K562 (cell line): Measurements from ENCODE around the gene TYW5. TPM values are rescaled to one million over a fixed set of nuclear protein-coding genes. Genes with fewer than 3 reads are reported as not detected.

Experiments
- CBX3 ChIP-seq, 2 experiments: IDR thresholded peaks; 1 replicate in 1 of 2; 2 replicates in 1 of 2; pipeline ENCODE4 v1.6.1; 2012; ENCODE audit warnings: inconsistent platforms in 2 of 2, low read length in 2 of 2, borderline replicate concordance in 1 of 2, control low read depth in 1 of 2
- CREB3L1 ChIP-seq: fragments of 450-650 bp; IDR thresholded peaks from 2 replicates; pipeline ENCODE4 v1.6.1; 2014; ENCODE audit warnings: low read depth, mild to moderate bottlenecking, moderate library complexity, borderline replicate concordance
- DIDO1 ChIP-seq: fragments of 450-650 bp; IDR thresholded peaks from 2 replicates; pipeline ENCODE4 v1.6.1; 2016; ENCODE audit warnings: low read depth, missing biosample characterization, missing genetic modification characterization
- FOSL1 ChIP-seq: fragments of 200-800 bp; sonication (Bioruptor generic); conservative IDR thresholded peaks from 2 replicates; pipeline ENCODE4 v1.6.1; 2016; ENCODE audit warnings: missing genetic modification characterization, missing compliant biosample characterization
- HDAC2 ChIP-seq: fragments of 450-650 bp; IDR thresholded peaks from 2 replicates; pipeline ENCODE4 v1.6.1; 2016; ENCODE audit warnings: mild to moderate bottlenecking
- KLF13 ChIP-seq: fragments of 450-650 bp; IDR thresholded peaks from 2 replicates; pipeline ENCODE4 v1.6.1; 2016; ENCODE audit warnings: missing genetic modification characterization, low read depth, mild to moderate bottlenecking, missing compliant biosample characterization, moderate library complexity, borderline replicate concordance
- MAZ ChIP-seq, 2 experiments: fragments of 450-650 bp in 1 of 2; sonication (generic) in 1 of 2; formaldehyde crosslinking; IDR thresholded peaks in 1 of 2; conservative IDR thresholded peaks in 1 of 2; 2 replicates each; pipeline versions ENCODE4 v1.4.0 to v1.5.0; 2020; ENCODE audit warnings: mild to moderate bottlenecking in 1 of 2, missing genetic modification reagents in 1 of 2
- RNF219 ChIP-seq: fragments of 250-450 bp; sonication (Bioruptor Pico); IDR thresholded peaks from 2 replicates; pipeline ENCODE4 v1.5.0; 2022; ENCODE audit warnings: mild to moderate bottlenecking
- SOX6 ChIP-seq: fragments of 450-650 bp; IDR thresholded peaks from 2 replicates; pipeline ENCODE4 v1.6.1; 2014; ENCODE audit warnings: mild to moderate bottlenecking
- TFAM ChIP-seq: fragments of 250-450 bp; sonication (Bioruptor Pico); conservative IDR thresholded peaks from 2 replicates; pipeline ENCODE4 v1.5.0; 2021; ENCODE audit warnings: mild to moderate bottlenecking, moderate library complexity
- TRIM24 ChIP-seq, 2 experiments: fragments of 450-650 bp; IDR thresholded peaks; 2 replicates each; pipeline ENCODE4 v1.6.1; 2016
- UBTF ChIP-seq, 2 experiments: IDR thresholded peaks; 2 replicates each; pipeline ENCODE4 v1.6.1; 2012; ENCODE audit warnings: improper control_type of control experiment in 2 of 2, low read depth in 2 of 2, low read length in 2 of 2, borderline replicate concordance in 1 of 2
- ZNF766 ChIP-seq: fragments of 200-800 bp; sonication (Bioruptor generic); conservative IDR thresholded peaks from 2 replicates; pipeline ENCODE4 v1.6.1; 2016; ENCODE audit warnings: missing genetic modification characterization, missing compliant biosample characterization
- polyA plus RNA-seq, 8 experiments: library from polyadenylated mRNA; depleted of rRNA in 4 of 8; stranded (reverse) in 5 of 8; unstranded in 3 of 8; fragments of >200 nt; fragmentation: Nextera tagmentation in 2 of 8; fragmentation: Illumina TruSeq in 1 of 8; extraction: Ambion mirVana in 2 of 8; extraction: Trizol in 1 of 8; gene quantifications; 2 replicates each; pipeline versions ENCODE4 v1.2.1 to v1.2.3, GENCODE V29; 2011 to 2014; ENCODE audit warnings: inconsistent platforms in 1 of 8, missing spikeins in 1 of 8
- total RNA-seq, 7 experiments: library from RNA; depleted of rRNA in 6 of 7; stranded (reverse); fragments of >200 nt in 6 of 7; fragmentation: Illumina TruSeq in 2 of 7; extraction: Trizol in 2 of 7; gene quantifications; 2 replicates each; pipeline versions ENCODE4 v1.2.1 to v1.2.3, GENCODE V29; 2011 to 2021; ENCODE audit warnings: low replicate concordance in 1 of 7
- TF ChIP-seq, protein P1 (sequence below): sonication (generic); formaldehyde crosslinking; IDR thresholded peaks from 2 replicates; pipeline ENCODE4 v1.8.0; 2022; ENCODE audit warnings: mild to moderate bottlenecking, missing genetic modification reagents
- TF ChIP-seq, protein P2 (sequence below): fragments of 200-800 bp; sonication (Bioruptor generic); IDR thresholded peaks from 2 replicates; pipeline ENCODE4 v1.6.1; 2017; ENCODE audit warnings: missing genetic modification characterization, missing compliant biosample characterization
- TF ChIP-seq, protein P3 (sequence below): fragments of 450-650 bp; IDR thresholded peaks from 2 replicates; pipeline ENCODE4 v1.6.1; 2016; ENCODE audit warnings: antibody characterized with exemption

The TYW5 gene
- total and polyA plus RNA-seq, 9 of the 15 experiments (the other 6 are each of a cell fraction or from before 2014, with no cell fraction given) = 3.6 to 7.7 (median 4.6) TPM

DNA sequence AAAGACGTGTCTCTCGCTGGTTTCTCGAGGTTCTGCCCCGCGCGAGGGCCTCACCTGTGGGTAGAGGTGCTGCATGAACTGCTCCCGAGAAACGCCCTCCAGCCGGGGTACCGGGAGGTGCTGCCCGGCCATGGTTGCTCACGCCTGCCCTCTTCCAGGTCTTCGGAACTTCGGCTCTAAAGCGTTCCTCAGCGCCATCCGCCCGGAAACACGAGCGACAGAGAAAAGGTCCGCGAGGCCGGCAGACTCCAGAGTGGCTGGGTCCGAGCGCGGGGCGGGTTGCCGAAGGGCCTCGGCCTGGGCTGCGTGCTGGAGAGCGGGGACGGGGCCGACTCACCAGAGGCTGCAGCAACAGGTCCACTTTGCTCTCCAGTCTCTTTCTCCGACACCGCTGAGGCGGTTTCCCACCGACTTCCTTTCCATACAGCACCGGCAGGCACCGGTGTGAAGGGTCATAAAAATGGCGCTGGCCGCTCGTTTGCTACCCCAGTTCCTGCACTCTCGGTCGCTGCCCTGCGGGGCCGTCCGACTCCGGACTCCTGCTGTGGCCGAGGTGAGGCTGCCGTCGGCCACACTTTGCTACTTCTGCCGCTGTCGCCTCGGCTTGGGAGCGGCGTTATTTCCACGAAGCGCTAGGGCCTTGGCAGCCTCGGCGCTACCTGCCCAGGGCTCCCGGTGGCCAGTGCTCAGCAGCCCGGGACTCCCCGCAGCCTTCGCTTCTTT is at the start of gene TYW5, which contains the start of gene MAIP1 (continued):
- TF ChIP-seq SOX6 (peak; percentile 27; the same call in 1 of the 2 replicates), RNF219 (no peak), HDAC2 (peak; percentile 66; the same call in 1 of the 2 replicates), MAZ (CRISPR knock-in tag; conservative IDR thresholded peaks at IDR 0.05 in 1 of 2, IDR thresholded peaks at IDR 0.05 in 1 of 2) (peak; percentile 56 to 65; a peak in 2 of 4 replicates), TRIM24 (IDR thresholded peaks at IDR 0.05) (peak in 1 of 2 experiments; percentile 100; a peak in 2 of 4 replicates), KLF13 (tag) (0 out of 2 replicates have a peak, but pooled peaks have one; percentile 8), ZNF766 (CRISPR knock-in tag) (0 out of 2 replicates have a peak, but pooled peaks have one; percentile 28), FOSL1 (tag) (0 out of 2 replicates have a peak, but pooled peaks have one; percentile 30), UBTF (IDR thresholded peaks at IDR 0.05; ENCODE audit: borderline replicate concordance in 1 of 2, low read depth in 2 of 2, low read length in 2 of 2) (peak; percentile 91 to 94; a peak in 3 of 4 replicates), TFAM (no peak), CREB3L1 (peak; percentile 79), CBX3 (IDR thresholded peaks at IDR 0.05; ENCODE audit: borderline replicate concordance in 1 of 2, low read length in 2 of 2) (0 out of 3 replicates have a peak, but pooled peaks of 1 of the 2 experiments have one; percentile 24), DIDO1 (peak; percentile 98)
- TF ChIP-seq, protein P1, sequence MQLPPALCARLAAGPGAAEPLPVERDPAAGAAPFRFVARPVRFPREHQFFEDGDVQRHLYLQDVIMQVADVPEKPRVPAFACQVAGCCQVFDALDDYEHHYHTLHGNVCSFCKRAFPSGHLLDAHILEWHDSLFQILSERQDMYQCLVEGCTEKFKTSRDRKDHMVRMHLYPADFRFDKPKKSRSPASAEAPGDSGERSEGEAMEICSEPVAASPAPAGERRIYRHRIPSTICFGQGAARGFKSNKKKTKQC (CRISPR knock-in tag) = peak; percentile 45; the same call in 1 of the 2 replicates
- TF ChIP-seq, protein P2, sequence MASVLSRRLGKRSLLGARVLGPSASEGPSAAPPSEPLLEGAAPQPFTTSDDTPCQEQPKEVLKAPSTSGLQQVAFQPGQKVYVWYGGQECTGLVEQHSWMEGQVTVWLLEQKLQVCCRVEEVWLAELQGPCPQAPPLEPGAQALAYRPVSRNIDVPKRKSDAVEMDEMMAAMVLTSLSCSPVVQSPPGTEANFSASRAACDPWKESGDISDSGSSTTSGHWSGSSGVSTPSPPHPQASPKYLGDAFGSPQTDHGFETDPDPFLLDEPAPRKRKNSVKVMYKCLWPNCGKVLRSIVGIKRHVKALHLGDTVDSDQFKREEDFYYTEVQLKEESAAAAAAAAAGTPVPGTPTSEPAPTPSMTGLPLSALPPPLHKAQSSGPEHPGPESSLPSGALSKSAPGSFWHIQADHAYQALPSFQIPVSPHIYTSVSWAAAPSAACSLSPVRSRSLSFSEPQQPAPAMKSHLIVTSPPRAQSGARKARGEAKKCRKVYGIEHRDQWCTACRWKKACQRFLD (CRISPR knock-in tag) = peak; percentile 55; the same call in 1 of the 2 replicates
- TF ChIP-seq, protein P3, sequence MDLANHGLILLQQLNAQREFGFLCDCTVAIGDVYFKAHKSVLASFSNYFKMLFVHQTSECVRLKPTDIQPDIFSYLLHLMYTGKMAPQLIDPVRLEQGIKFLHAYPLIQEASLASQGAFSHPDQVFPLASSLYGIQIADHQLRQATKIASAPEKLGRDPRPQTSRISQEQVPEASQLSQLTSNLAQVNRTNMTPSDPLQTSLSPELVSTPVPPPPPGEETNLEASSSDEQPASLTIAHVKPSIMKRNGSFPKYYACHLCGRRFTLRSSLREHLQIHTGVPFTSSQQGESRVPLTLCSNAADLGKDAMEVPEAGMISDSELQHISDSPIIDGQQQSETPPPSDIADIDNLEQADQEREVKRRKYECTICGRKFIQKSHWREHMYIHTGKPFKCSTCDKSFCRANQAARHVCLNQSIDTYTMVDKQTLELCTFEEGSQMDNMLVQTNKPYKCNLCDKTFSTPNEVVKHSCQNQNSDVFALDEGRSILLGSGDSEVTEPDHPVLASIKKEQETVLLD = no peak
